Activated naive CD8-positive, alpha-beta T cell treated with anti-CD3 and anti-CD28 coated beads, Interleukin-2, amount 10 ng/mL, durations not matched to agents 7 days and 5 days (primary cell): ENCODE data around the gene CCDC6. TPM values are rescaled to one million over a fixed set of nuclear protein-coding genes. Genes with fewer than 3 reads are reported as not detected.
"Not testable (repeated sequence)": the region's sequence is repeated elsewhere in the genome, so short reads cannot be mapped to it uniquely, and the experiment has no call there.

Experiments used
- ATAC-seq: fragments of 150-1000 bp; cut with Tn5 transposase; one replicate; pipeline ENCODE4 v1.10.0; 2021; ENCODE audit warnings: low read depth, moderate library complexity
- POLR2A ChIA-PET: fragments of 350-600 bp; sonication (Branson Sonifier 250); formaldehyde crosslinking; loops from one replicate; lab custom pipeline; 2021; ENCODE audit warnings: antibody characterized with exemption; lab: Charles Lee
- DNase-seq: peaks from one replicate; pipeline ENCODE4 v3.0.0; 2021
- H3K27ac Mint-ChIP-seq: one replicate; pipeline ENCODE4 v1.8.0; 2022; ENCODE audit warnings: mild to moderate bottlenecking, mixed read lengths
- H3K27me3 Mint-ChIP-seq: one replicate; pipeline ENCODE4 v1.8.0; 2022; ENCODE audit warnings: mild to moderate bottlenecking, moderate library complexity, mixed read lengths
- H3K36me3 Mint-ChIP-seq: one replicate; pipeline ENCODE4 v1.8.0; 2021; ENCODE audit warnings: mild to moderate bottlenecking, mixed read lengths
- H3K4me1 Mint-ChIP-seq: one replicate; pipeline ENCODE4 v1.8.0; 2021; ENCODE audit warnings: mixed read lengths
- H3K4me3 Mint-ChIP-seq: one replicate; pipeline ENCODE4 v1.8.0; 2022; ENCODE audit warnings: mild to moderate bottlenecking, moderate library complexity, mixed read lengths
- H3K9me3 Mint-ChIP-seq: one replicate; pipeline ENCODE4 v1.8.0; 2021; ENCODE audit warnings: mixed read lengths
- total RNA-seq, 2 experiments: library from RNA; stranded (reverse); gene quantifications; one replicate each; pipeline ENCODE4 v1.2.3, GENCODE V29; 2021

CCDC6 gene
- total RNA-seq, 2 experiments from 2014 or later = 20.4 to 21.4 TPM

GRCh38 chr10:59773088-59773487 is 133.3 kb downstream of the CCDC6 start:
- no peak overlapping the region for H3K4me3 Mint-ChIP-seq
- ATAC-seq (no peak), DNase-seq (no peak)
- POLR2A ChIA-PET = no interaction called here
- H3K27me3 Mint-ChIP-seq = no peaks in the 10 kb centered on the region
- H3K9me3 Mint-ChIP-seq = peaks cover 5% of the 10 kb centered on the region
- H3K36me3 Mint-ChIP-seq = no peaks in the 10 kb centered on the region
- H3K4me1 Mint-ChIP-seq = no peaks in the 10 kb centered on the region
- no peak overlapping the region for H3K27ac Mint-ChIP-seq

GRCh38 chr10:59771162-59771807 is 135.1 kb downstream of the CCDC6 start:
- no peaks in the 10 kb centered on the region for H3K36me3 Mint-ChIP-seq
- no peaks in the 10 kb centered on the region for H3K4me1 Mint-ChIP-seq
- ATAC-seq (no peak), DNase-seq (no peak)
- no peak overlapping the region for H3K4me3 Mint-ChIP-seq
- POLR2A ChIA-PET = no interaction called here
- H3K27ac Mint-ChIP-seq = no peak overlapping the region
- H3K27me3 Mint-ChIP-seq = no peaks in the 10 kb centered on the region
- peaks cover 3% of the 10 kb centered on the region for H3K9me3 Mint-ChIP-seq

- Mint-ChIP-seq H3K27ac (no peak overlapping the region), H3K4me1 (no peaks in the 10 kb centered on the region), H3K4me3 (no peak overlapping the region), H3K9me3 (peaks cover 3% of the 10 kb centered on the region), H3K27me3 (no peaks in the 10 kb centered on the region), H3K36me3 (no peaks in the 10 kb centered on the region)
- no peak for DNase-seq
- no peak for ATAC-seq
- POLR2A ChIA-PET = no interaction called here
These were observed 135.7 kb downstream of the CCDC6 start for GRCh38 chr10:59770689-59771088.

GRCh38 chr10:59762505-59762904 is 143.9 kb downstream of the CCDC6 start:
- no peak for DNase-seq
- peaks cover 3% of the 10 kb centered on the region for H3K4me1 Mint-ChIP-seq

GRCh38 chr10:59757966-59758365 is 148.4 kb downstream of the CCDC6 start:
- DNase-seq (no peak), ATAC-seq (no peak)
- no peaks in the 10 kb centered on the region for H3K36me3 Mint-ChIP-seq
- no peak overlapping the region for H3K27ac Mint-ChIP-seq
- POLR2A ChIA-PET = no interaction called here
- no peak overlapping the region for H3K4me3 Mint-ChIP-seq
- peaks cover 7% of the 10 kb centered on the region for H3K9me3 Mint-ChIP-seq
- H3K4me1 Mint-ChIP-seq = peaks cover 3% of the 10 kb centered on the region
- H3K27me3 Mint-ChIP-seq = no peaks in the 10 kb centered on the region

More at GRCh38 chr10:59762505-59762904, 143.9 kb downstream of the CCDC6 start:
- H3K36me3 Mint-ChIP-seq = no peaks in the 10 kb centered on the region
- H3K27me3 Mint-ChIP-seq = no peaks in the 10 kb centered on the region
- H3K4me3 Mint-ChIP-seq = no peak overlapping the region
- no peak overlapping the region for H3K27ac Mint-ChIP-seq
- ATAC-seq = no peak
- H3K9me3 Mint-ChIP-seq = peaks cover 7% of the 10 kb centered on the region
- POLR2A ChIA-PET = no interaction called here

- no peak for DNase-seq
- Mint-ChIP-seq H3K27me3 (no peaks in the 10 kb centered on the region), H3K4me3 (no peak overlapping the region), H3K27ac (no peak overlapping the region), H3K9me3 (no peaks in the 10 kb centered on the region), H3K4me1 (no peaks in the 10 kb centered on the region), H3K36me3 (no peaks in the 10 kb centered on the region)
- POLR2A ChIA-PET = no interaction called here
- no peak for ATAC-seq
These were observed 151.4 kb downstream of the CCDC6 start for GRCh38 chr10:59754951-59755350.

GRCh38 chr10:59753267-59753666 is 153.1 kb downstream of the CCDC6 start, which contains the start of gene MRLN:
TSS of gene MRLN (minus strand) at chr10:59753455.
- DNase-seq (no peak), ATAC-seq (no peak)
- Mint-ChIP-seq H3K4me3 (no peak within 1 kb of the TSS), H3K36me3 (no peaks in the 10 kb centered on the region), H3K4me1 (no peaks in the 10 kb centered on the region), H3K27ac (no peak within 1 kb of the TSS), H3K9me3 (no peaks in the 10 kb centered on the region), H3K27me3 (no peaks in the 10 kb centered on the region)
- POLR2A ChIA-PET = no interaction called here

GRCh38 chr10:59752278-59752940 is 153.9 kb downstream of the CCDC6 start:
- POLR2A ChIA-PET = no interaction called here

GRCh38 chr10:59750155-59750945 is 156.0 kb downstream of the CCDC6 start:
- no peaks in the 10 kb centered on the region for H3K27me3 Mint-ChIP-seq
- no peak overlapping the region for H3K27ac Mint-ChIP-seq
- no peak for ATAC-seq
- POLR2A ChIA-PET = no interaction called here
- no peaks in the 10 kb centered on the region for H3K4me1 Mint-ChIP-seq
- H3K36me3 Mint-ChIP-seq = no peaks in the 10 kb centered on the region
- DNase-seq = no peak
- no peak overlapping the region for H3K4me3 Mint-ChIP-seq
- no peaks in the 10 kb centered on the region for H3K9me3 Mint-ChIP-seq

More at GRCh38 chr10:59752278-59752940, 153.9 kb downstream of the CCDC6 start:
- no peak for ATAC-seq
- no peak for DNase-seq
- no peaks in the 10 kb centered on the region for H3K9me3 Mint-ChIP-seq
- H3K36me3 Mint-ChIP-seq = no peaks in the 10 kb centered on the region
- no peak overlapping the region for H3K4me3 Mint-ChIP-seq
- H3K4me1 Mint-ChIP-seq = no peaks in the 10 kb centered on the region
- no peak overlapping the region for H3K27ac Mint-ChIP-seq
- H3K27me3 Mint-ChIP-seq = no peaks in the 10 kb centered on the region

- H3K36me3 Mint-ChIP-seq = no peaks in the 10 kb centered on the region
- no peak for ATAC-seq
- H3K4me1 Mint-ChIP-seq = no peaks in the 10 kb centered on the region
- H3K27ac Mint-ChIP-seq = no peak overlapping the region
- no peak for DNase-seq
- H3K27me3 Mint-ChIP-seq = no peaks in the 10 kb centered on the region
- POLR2A ChIA-PET = no interaction called here
- no peaks in the 10 kb centered on the region for H3K9me3 Mint-ChIP-seq
- H3K4me3 Mint-ChIP-seq = no peak overlapping the region
These were observed 157.5 kb downstream of the CCDC6 start for GRCh38 chr10:59748834-59749233.

- H3K9me3 Mint-ChIP-seq = no peaks in the 10 kb centered on the region
- H3K4me3 Mint-ChIP-seq = no peak overlapping the region
- DNase-seq = no peak
- ATAC-seq = no peak
- no peaks in the 10 kb centered on the region for H3K27me3 Mint-ChIP-seq
- H3K36me3 Mint-ChIP-seq = no peaks in the 10 kb centered on the region
- H3K27ac Mint-ChIP-seq = no peak overlapping the region
- POLR2A ChIA-PET = no interaction called here
- H3K4me1 Mint-ChIP-seq = no peaks in the 10 kb centered on the region
These were observed 161.1 kb downstream of the CCDC6 start for GRCh38 chr10:59745163-59745650.

- H3K36me3 Mint-ChIP-seq, H3K27me3 Mint-ChIP-seq, H3K27ac Mint-ChIP-seq, DNase-seq, H3K4me3 Mint-ChIP-seq, H3K9me3 Mint-ChIP-seq, ATAC-seq, H3K4me1 Mint-ChIP-seq, POLR2A ChIA-PET: not testable (repeated sequence)
These were observed 161.6 kb downstream of the CCDC6 start for GRCh38 chr10:59744762-59745161.

GRCh38 chr10:59744156-59744555 is 162.2 kb downstream of the CCDC6 start:
- H3K27me3 Mint-ChIP-seq, ATAC-seq, DNase-seq, H3K4me3 Mint-ChIP-seq, H3K9me3 Mint-ChIP-seq, POLR2A ChIA-PET, H3K27ac Mint-ChIP-seq, H3K4me1 Mint-ChIP-seq, H3K36me3 Mint-ChIP-seq: not testable (repeated sequence)
